Astrocyte of the spinal cord (primary cell): Measurements from ENCODE around the gene ASZ1.
A peak's percentile ranks its signal among the peaks of the same experiment; 100 is the strongest.

ENCODE experiments used
- DNase-seq: peaks from one replicate; pipeline ENCODE4 v3.0.0; 2011; ENCODE audit warnings: low read depth, low spot score
- H3K4me3 ChIP-seq: 2 replicates; pipeline ENCODE4 v1.5.1; 2011; ENCODE audit warnings: low read depth, mild to moderate bottlenecking, low read length, moderate library complexity
- in situ Hi-C: cut with HindIII; loops from 2 replicates; pipeline ENCODE4 v1.10.0; 2017; ENCODE audit warnings: low sequenced_read_pairs
- TF ChIP-seq, protein P1 (sequence below): IDR thresholded peaks from 2 replicates; pipeline ENCODE4 v1.5.1; 2012; ENCODE audit warnings: low read depth, mild to moderate bottlenecking, low read length, inconsistent platforms

Gene ASZ1

GRCh38 chr7:117403737-117404136, 23.6 kb downstream of the ASZ1 start:
- TF ChIP-seq, protein P1, sequence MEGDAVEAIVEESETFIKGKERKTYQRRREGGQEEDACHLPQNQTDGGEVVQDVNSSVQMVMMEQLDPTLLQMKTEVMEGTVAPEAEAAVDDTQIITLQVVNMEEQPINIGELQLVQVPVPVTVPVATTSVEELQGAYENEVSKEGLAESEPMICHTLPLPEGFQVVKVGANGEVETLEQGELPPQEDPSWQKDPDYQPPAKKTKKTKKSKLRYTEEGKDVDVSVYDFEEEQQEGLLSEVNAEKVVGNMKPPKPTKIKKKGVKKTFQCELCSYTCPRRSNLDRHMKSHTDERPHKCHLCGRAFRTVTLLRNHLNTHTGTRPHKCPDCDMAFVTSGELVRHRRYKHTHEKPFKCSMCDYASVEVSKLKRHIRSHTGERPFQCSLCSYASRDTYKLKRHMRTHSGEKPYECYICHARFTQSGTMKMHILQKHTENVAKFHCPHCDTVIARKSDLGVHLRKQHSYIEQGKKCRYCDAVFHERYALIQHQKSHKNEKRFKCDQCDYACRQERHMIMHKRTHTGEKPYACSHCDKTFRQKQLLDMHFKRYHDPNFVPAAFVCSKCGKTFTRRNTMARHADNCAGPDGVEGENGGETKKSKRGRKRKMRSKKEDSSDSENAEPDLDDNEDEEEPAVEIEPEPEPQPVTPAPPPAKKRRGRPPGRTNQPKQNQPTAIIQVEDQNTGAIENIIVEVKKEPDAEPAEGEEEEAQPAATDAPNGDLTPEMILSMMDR = no peak
- in situ Hi-C loops = no loop called here
- no peak for DNase-seq
- no peak overlapping the region for H3K4me3 ChIP-seq

DNA sequence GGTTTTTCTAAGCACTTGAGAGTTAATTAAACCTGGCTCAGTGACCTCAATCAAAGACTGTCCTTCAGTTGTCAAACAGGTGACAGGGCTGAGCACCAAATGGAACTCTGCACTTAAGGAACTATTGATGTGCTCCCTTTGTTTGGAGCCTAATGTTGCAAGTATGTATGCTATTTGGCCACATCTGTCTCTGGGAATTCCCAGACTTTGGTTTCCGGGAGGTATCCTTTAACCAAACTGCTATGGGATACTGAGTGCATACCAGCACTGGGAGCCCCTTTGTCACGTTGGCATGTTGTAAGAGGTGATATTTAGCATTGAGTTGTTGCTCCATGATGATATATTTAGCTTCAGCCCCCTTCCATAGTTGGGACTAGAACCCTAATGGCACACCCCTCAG, 25.2 kb downstream of the ASZ1 start:
- no peak for DNase-seq
- in situ Hi-C loops = no loop called here
- TF ChIP-seq, protein P1 = no peak
- no peak overlapping the region for H3K4me3 ChIP-seq

GRCh38 chr7:117401293-117402002, 25.8 kb downstream of the ASZ1 start:
- no peak for DNase-seq
- no peak overlapping the region for H3K4me3 ChIP-seq
- in situ Hi-C loops = no loop called here
- TF ChIP-seq, protein P1 = peak; percentile 45

- DNase-seq = no peak
- no peak overlapping the region for H3K4me3 ChIP-seq
- in situ Hi-C loops = no loop called here
- TF ChIP-seq, protein P1 = peak; percentile 39
Observed at GRCh38 chr7:117399820-117400422, 27.4 kb downstream of the ASZ1 start.

DNA sequence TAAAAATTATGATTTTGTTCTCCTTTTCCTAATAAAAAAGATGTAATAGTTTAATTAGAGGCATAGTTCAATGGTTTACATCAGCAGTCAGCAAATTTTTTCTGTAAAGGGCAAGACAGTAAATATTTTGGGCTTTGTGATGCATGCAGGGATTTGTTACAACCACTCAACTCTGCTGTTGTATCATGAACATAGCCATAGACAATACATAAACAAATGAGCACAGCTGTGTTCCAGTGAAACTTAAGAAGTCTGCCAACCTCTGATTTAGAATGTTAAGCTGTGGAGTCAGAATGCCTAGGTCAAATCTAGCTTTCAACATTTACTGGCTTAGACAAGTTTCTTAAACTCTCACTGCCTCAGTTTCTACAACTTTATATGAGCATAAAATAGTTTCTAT, 31.6 kb downstream of the ASZ1 start:
- in situ Hi-C loops = no loop called here
- no peak for DNase-seq
- TF ChIP-seq, protein P1 = no peak
- H3K4me3 ChIP-seq = no peak overlapping the region

GRCh38 chr7:117393781-117394180, 33.5 kb downstream of the ASZ1 start:
- in situ Hi-C loops = no loop called here
- no peak for DNase-seq

More at GRCh38 chr7:117393781-117394180, 33.5 kb downstream of the ASZ1 start:
- no peak overlapping the region for H3K4me3 ChIP-seq
- TF ChIP-seq, protein P1 = no peak
